ENCODE data around the gene RPS6KA5. TPM values are rescaled to one million over a fixed set of nuclear protein-coding genes. Genes with fewer than 3 reads are reported as not detected.

Gene RPS6KA5
- total RNA-seq, 2 donors from 2014 or later = 5.3 to 9.6 TPM

DNA sequence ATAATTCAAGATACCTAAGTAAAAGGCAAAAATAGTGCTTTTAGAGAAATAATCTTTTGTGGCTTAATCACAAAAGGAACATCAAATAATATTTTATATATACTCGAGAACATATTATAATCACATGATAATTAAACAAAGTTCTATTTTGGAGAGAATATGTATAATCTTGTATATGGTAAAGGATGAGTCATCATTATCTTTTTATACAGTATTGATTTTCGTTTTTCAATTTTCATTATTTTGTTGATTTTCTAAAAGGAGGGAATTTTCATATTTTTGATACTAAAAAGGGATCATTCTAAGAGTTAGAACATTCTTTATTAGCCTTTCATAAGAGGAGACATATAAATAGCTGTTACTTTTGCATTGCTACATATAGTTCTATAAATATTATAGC, 166.9 kb downstream of the RPS6KA5 start:
- Histone ChIP-seq H3K27ac (no peak overlapping the region), H3K27me3 (no peaks in the 10 kb centered on the region), H3K9me3 (no peaks in the 10 kb centered on the region), H3K4me3 (no peak overlapping the region), H3K36me3 (peaks cover 12% of the 10 kb centered on the region), H3K4me1 (peaks cover 0 to 6% of the 10 kb centered on the region in 2 donors)
- TF ChIP-seq, protein P1, sequence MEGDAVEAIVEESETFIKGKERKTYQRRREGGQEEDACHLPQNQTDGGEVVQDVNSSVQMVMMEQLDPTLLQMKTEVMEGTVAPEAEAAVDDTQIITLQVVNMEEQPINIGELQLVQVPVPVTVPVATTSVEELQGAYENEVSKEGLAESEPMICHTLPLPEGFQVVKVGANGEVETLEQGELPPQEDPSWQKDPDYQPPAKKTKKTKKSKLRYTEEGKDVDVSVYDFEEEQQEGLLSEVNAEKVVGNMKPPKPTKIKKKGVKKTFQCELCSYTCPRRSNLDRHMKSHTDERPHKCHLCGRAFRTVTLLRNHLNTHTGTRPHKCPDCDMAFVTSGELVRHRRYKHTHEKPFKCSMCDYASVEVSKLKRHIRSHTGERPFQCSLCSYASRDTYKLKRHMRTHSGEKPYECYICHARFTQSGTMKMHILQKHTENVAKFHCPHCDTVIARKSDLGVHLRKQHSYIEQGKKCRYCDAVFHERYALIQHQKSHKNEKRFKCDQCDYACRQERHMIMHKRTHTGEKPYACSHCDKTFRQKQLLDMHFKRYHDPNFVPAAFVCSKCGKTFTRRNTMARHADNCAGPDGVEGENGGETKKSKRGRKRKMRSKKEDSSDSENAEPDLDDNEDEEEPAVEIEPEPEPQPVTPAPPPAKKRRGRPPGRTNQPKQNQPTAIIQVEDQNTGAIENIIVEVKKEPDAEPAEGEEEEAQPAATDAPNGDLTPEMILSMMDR (IDR thresholded peaks at IDR 0.05) = no peak
- DNase-seq (ENCODE audit: low spot score) = no peak

DNA sequence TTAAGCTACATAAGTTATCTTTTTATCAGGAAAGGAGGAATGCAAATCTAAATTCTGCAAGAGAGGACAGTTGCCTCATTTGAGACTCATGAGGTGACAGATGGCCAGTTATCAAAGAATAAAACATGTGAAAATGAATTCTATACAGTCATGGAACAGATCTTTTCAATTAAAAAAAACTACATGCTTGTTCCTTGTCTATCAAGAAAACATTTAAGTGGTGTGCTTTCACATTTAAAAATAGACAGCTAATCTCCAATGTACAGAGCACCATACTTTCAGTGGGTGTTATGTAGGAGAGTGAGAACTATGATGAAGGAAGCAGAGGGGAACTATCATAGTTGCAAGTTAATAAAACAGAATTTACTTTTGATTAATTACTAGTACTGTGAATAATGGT, 167.5 kb downstream of the RPS6KA5 start:
- Histone ChIP-seq H3K27me3 (no peaks in the 10 kb centered on the region), H3K4me3 (no peak overlapping the region), H3K36me3 (peaks cover 7% of the 10 kb centered on the region), H3K4me1 (peaks cover 0 to 6% of the 10 kb centered on the region in 2 donors), H3K27ac (no peak overlapping the region), H3K9me3 (no peaks in the 10 kb centered on the region)
- TF ChIP-seq, protein P1 (IDR thresholded peaks at IDR 0.05) = no peak
- DNase-seq (ENCODE audit: low spot score) = no peak

DNA sequence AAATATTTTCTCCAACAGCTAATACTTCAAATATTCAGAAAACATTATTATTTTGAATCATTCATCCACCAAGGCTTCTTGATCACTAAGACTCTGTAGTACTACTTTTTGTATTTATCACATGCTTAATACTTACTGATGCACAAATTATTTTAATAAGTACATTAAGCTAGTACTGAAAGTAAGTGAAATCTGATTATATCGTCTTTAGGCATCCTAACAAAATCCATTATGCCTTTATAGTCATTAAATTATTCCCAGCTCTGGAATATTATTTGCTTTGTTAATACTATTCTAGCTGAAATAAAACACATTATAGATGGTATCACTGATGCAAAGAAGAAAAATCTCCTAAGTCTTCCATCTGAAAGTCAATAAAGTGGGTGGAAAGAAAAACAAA, 169.1 kb downstream of the RPS6KA5 start:
- TF ChIP-seq, protein P1 (IDR thresholded peaks at IDR 0.05) = no peak
- peaks cover 0 to 6% of the 10 kb centered on the region in 2 donors for H3K4me1 ChIP-seq
- DNase-seq (ENCODE audit: low spot score) = no peak
- no peak overlapping the region for H3K4me3 ChIP-seq
- no peaks in the 10 kb centered on the region for H3K36me3 ChIP-seq
- no peak overlapping the region for H3K27ac ChIP-seq
- H3K9me3 ChIP-seq = no peaks in the 10 kb centered on the region
- no peaks in the 10 kb centered on the region for H3K27me3 ChIP-seq

DNA sequence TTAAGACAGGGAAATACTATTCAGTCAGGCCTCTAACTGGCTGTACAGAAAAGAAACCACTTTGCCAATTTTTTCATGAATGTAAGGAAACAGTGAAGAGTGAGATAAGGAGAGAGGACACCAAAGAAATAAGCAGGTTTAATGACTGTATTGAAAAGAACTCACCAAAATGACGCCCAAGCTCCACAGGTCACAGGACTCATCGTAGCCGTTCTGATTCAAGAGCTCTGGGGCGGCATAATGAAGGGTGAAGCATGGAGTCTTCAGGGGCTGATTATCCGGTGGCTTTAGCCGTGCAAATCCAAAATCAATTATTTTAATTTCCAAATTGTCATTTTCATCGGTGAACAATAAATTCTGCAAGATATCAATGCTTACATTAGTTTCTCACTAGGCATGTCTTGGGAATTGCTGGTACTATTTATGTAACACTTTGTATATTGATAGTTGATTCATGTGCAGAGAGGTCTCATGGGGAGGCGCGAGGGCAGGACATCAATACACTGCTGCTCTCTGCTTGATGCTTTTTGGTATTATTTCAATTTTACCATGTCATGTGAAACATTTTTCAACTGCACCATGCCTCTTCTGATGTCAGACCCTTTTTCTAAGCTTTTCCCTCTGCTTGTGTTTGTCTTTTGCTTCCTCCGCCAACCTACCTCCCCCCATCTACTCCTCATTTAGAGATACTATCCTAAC, 170.0 kb downstream of the RPS6KA5 start:
- no peaks in the 10 kb centered on the region for H3K9me3 ChIP-seq
- no peak for DNase-seq (ENCODE audit: low spot score)
- H3K27ac ChIP-seq = no peak overlapping the region
- H3K4me1 ChIP-seq = peaks cover 0 to 6% of the 10 kb centered on the region in 2 donors
- no peaks in the 10 kb centered on the region for H3K27me3 ChIP-seq
- no peaks in the 10 kb centered on the region for H3K36me3 ChIP-seq
- no peak overlapping the region for H3K4me3 ChIP-seq
- TF ChIP-seq, protein P1 (IDR thresholded peaks at IDR 0.05) = no peak

DNA sequence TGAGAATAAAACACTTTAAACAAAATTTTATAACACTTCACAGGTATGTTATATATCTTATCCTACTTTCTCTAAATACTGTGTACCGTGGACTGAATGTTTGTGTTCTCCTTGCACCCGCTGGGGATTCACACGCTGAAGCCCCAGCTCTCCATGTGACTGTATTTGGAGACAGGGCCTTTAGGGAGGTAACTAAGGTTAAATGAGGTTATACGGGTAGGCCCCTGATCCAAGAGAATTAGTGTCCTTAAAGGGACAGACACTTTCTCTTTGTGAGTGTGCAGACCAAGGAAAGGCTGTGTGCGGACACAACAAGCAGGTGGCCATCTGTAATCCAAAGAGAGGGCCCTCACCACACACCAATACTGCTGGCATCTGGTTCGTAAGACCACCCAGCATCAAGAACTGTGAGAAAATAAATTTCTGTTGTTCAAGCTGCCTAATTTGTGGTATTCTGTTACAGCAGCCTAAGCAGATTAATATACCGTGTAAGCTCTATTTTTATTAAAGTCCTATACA, 174.1 kb downstream of the RPS6KA5 start:
- peaks cover 0 to 6% of the 10 kb centered on the region in 2 donors for H3K9me3 ChIP-seq
- no peaks in the 10 kb centered on the region for H3K27me3 ChIP-seq
- H3K4me3 ChIP-seq = no peak overlapping the region
- no peak overlapping the region for H3K27ac ChIP-seq
- DNase-seq (ENCODE audit: low spot score) = no peak
- no peaks in the 10 kb centered on the region for H3K4me1 ChIP-seq
- TF ChIP-seq, protein P1 (IDR thresholded peaks at IDR 0.05) = no peak
- H3K36me3 ChIP-seq = no peaks in the 10 kb centered on the region
